OCI-LY7 (cell line): ENCODE data around the gene BEAN1. TPM values are rescaled to one million over a fixed set of nuclear protein-coding genes. Genes with fewer than 3 reads are reported as not detected.
"Not testable (repeated sequence)": the region's sequence is repeated elsewhere in the genome, so short reads cannot be mapped to it uniquely, and the experiment has no call there.

Experiments used
- BruUV-seq: library from RNA; stranded (reverse); fragments of 400-500 nt; replicated peaks from 2 replicates; lab custom pipeline; 2021; lab: Mats Ljungman, UMichigan
- CTCF ChIA-PET: fragments of 300-600 bp; sonication (Branson Sonifier 250); formaldehyde crosslinking; loops from one replicate; lab custom pipeline; 2022; ENCODE audit warnings: antibody characterized with exemption; ENCODE audit not compliant: unreplicated experiment; lab: Charles Lee
- POLR2A ChIA-PET: fragments of 300-600 bp; sonication (Branson Sonifier 250); formaldehyde crosslinking; loops from one replicate; lab custom pipeline; 2022; ENCODE audit warnings: antibody characterized with exemption; lab: Charles Lee
- DNase-seq: peaks from one replicate; pipeline ENCODE4 v3.0.0-alpha.2; 2015; ENCODE audit warnings: low spot score
- H2AFZ ChIP-seq: fragments of 200-600 bp; sonication (generic), shearing (Covaris generic); 2 replicates; pipeline ENCODE4 v1.6.1; 2014; ENCODE audit warnings: mild to moderate bottlenecking, antibody characterized with exemption, low read length, moderate library complexity
- H3K27ac ChIP-seq: fragments of 200-600 bp; sonication (generic); 2 replicates; pipeline ENCODE4 v1.5.1; 2014; ENCODE audit warnings: mixed run types, low read depth, mild to moderate bottlenecking, moderate library complexity, low read length, inconsistent platforms; ENCODE audit not compliant: poor library complexity, severe bottlenecking
- H3K36me3 ChIP-seq: fragments of 200-600 bp; sonication (generic); 2 replicates; pipeline ENCODE4 v1.6.1; 2014; ENCODE audit warnings: mild to moderate bottlenecking, antibody characterized with exemption, low read length, moderate library complexity, mixed read lengths; ENCODE audit not compliant: insufficient read depth
- H3K4me1 ChIP-seq: fragments of 200-600 bp; sonication (generic); 2 replicates; pipeline ENCODE4 v1.5.1; 2014; ENCODE audit warnings: mild to moderate bottlenecking, low read length; ENCODE audit not compliant: insufficient read depth, poor library complexity, severe bottlenecking
- H3K4me2 ChIP-seq: fragments of 200-600 bp; sonication (generic); 2 replicates; pipeline ENCODE4 v1.6.1; 2014; ENCODE audit warnings: mild to moderate bottlenecking, low read length
- H3K4me3 ChIP-seq: fragments of 200-600 bp; sonication (generic); 2 replicates; pipeline ENCODE4 v1.5.1; 2014; ENCODE audit warnings: mild to moderate bottlenecking, low read depth, low read length; ENCODE audit not compliant: poor library complexity, severe bottlenecking
- H3K79me2 ChIP-seq: fragments of 200-600 bp; sonication (generic); 2 replicates; pipeline ENCODE4 v1.6.1; 2016; ENCODE audit warnings: low read depth, mild to moderate bottlenecking, low read length, moderate library complexity, mixed read lengths; ENCODE audit not compliant: insufficient read depth
- H3K9me2 ChIP-seq: fragments of 200-600 bp; sonication (generic); 2 replicates; pipeline ENCODE4 v1.6.1; 2016; ENCODE audit warnings: mild to moderate bottlenecking, low read length, mixed read lengths; ENCODE audit not compliant: insufficient read depth
- H3K9me3 ChIP-seq: fragments of 200-600 bp; sonication (generic); 2 replicates; pipeline ENCODE4 v1.6.1; 2014; ENCODE audit warnings: mild to moderate bottlenecking, mixed run types, low read length, mixed read lengths
- H4K20me1 ChIP-seq: fragments of 200-600 bp; sonication (generic); 2 replicates; pipeline ENCODE4 v1.6.1; 2014; ENCODE audit warnings: mild to moderate bottlenecking, antibody characterized with exemption, low read length, moderate library complexity, mixed read lengths; ENCODE audit not compliant: insufficient read depth
- EZH2phosphoT487 ChIP-seq: fragments of 200-600 bp; sonication (generic); IDR thresholded peaks from 2 replicates; pipeline ENCODE4 v1.6.1; 2018; ENCODE audit warnings: low read depth, borderline replicate concordance, mild to moderate bottlenecking, mixed run types, antibody characterized with exemption, low read length, moderate library complexity, mixed read lengths
- intact Hi-C: fragments of 100-400 bp; cut with micrococcal nuclease; formaldehyde crosslinking; loops from one replicate; pipeline ENCODE4 v1.10.0; 2022; ENCODE audit not compliant: unreplicated experiment
- total RNA-seq, 2 experiments: library from RNA; depleted of rRNA in 1 of 2; stranded (reverse); fragments of >200 nt in 1 of 2; shearing (Covaris generic) in 1 of 2; gene quantifications; 2 replicates each; pipeline ENCODE4 v1.2.3, GENCODE V29; 2014 to 2022
- TF ChIP-seq, protein P1 (sequence below): fragments of 200-600 bp; sonication (generic); conservative IDR thresholded peaks from 2 replicates; pipeline ENCODE4 v1.5.1; 2014; ENCODE audit warnings: mild to moderate bottlenecking, antibody characterized with exemption, low read length, moderate library complexity, mixed read lengths

The BEAN1 gene
- total RNA-seq, 2 experiments from 2014 or later = 0.13 TPM; not detected in 1

GRCh38 chr16:66493490-66494401 lies 66.7 kb downstream of the BEAN1 start:
- Histone ChIP-seq H3K27ac (no peak overlapping the region), H3K36me3 (no peaks in the 10 kb centered on the region), H4K20me1 (no peaks in the 10 kb centered on the region), H3K4me2 (no peak overlapping the region), H3K4me3 (no peak overlapping the region), H3K4me1 (no peaks in the 10 kb centered on the region), H3K9me3 (no peaks in the 10 kb centered on the region), H3K9me2 (no peaks in the 10 kb centered on the region), H3K79me2 (no peaks in the 10 kb centered on the region), H2AFZ (no peak overlapping the region)
- ChIA-PET POLR2A (no interaction called here), CTCF (no interaction called here)
- intact Hi-C loops = no loop called here
- no TSS peak for BruUV-seq
- no peak for DNase-seq
- TF ChIP-seq, protein P1, sequence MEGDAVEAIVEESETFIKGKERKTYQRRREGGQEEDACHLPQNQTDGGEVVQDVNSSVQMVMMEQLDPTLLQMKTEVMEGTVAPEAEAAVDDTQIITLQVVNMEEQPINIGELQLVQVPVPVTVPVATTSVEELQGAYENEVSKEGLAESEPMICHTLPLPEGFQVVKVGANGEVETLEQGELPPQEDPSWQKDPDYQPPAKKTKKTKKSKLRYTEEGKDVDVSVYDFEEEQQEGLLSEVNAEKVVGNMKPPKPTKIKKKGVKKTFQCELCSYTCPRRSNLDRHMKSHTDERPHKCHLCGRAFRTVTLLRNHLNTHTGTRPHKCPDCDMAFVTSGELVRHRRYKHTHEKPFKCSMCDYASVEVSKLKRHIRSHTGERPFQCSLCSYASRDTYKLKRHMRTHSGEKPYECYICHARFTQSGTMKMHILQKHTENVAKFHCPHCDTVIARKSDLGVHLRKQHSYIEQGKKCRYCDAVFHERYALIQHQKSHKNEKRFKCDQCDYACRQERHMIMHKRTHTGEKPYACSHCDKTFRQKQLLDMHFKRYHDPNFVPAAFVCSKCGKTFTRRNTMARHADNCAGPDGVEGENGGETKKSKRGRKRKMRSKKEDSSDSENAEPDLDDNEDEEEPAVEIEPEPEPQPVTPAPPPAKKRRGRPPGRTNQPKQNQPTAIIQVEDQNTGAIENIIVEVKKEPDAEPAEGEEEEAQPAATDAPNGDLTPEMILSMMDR = no peak
- no peak for TF ChIP-seq EZH2phosphoT487

- TF ChIP-seq, protein P1 = no peak
- TF ChIP-seq EZH2phosphoT487 = no peak
- no peak overlapping the region for H3K27ac ChIP-seq
- no peaks in the 10 kb centered on the region for H4K20me1 ChIP-seq
- no peaks in the 10 kb centered on the region for H3K9me3 ChIP-seq
- POLR2A ChIA-PET = no interaction called here
- H3K4me3 ChIP-seq = no peak overlapping the region
- H2AFZ ChIP-seq = no peak overlapping the region
- no peaks in the 10 kb centered on the region for H3K79me2 ChIP-seq
- H3K4me1 ChIP-seq = no peaks in the 10 kb centered on the region
- no peaks in the 10 kb centered on the region for H3K9me2 ChIP-seq
- DNase-seq = no peak
- H3K36me3 ChIP-seq = no peaks in the 10 kb centered on the region
- intact Hi-C loops = no loop called here
- CTCF ChIA-PET = no interaction called here
- H3K4me2 ChIP-seq = no peak overlapping the region
- BruUV-seq = no TSS peak
Observed at GRCh38 chr16:66494916-66495315, 67.8 kb downstream of the BEAN1 start.

DNA sequence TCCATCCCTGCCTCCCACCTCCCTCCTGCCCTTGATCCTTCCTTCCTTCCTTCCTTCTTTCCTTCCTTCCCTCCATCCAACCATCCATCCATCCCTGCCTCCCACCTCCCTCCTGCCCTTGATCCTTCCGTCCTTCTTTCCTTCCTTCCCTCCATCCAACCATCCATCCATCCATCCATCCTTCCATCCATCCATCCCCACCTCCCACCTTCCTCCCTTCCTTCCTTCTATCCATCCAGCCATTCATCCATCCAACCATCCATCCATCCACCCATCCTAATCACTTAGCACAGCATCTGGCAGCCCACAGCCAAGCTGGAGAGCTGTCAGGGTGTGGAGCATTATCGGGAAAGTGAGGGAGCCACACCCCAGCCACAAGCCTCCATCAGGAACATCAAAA lies 68.3 kb downstream of the BEAN1 start:
- TF ChIP-seq EZH2phosphoT487 = no peak
- TF ChIP-seq, protein P1 = no peak
- H4K20me1 ChIP-seq = no peaks in the 10 kb centered on the region
- no peak overlapping the region for H3K27ac ChIP-seq
- POLR2A ChIA-PET = no interaction called here
- H3K9me2 ChIP-seq = no peaks in the 10 kb centered on the region
- H3K79me2 ChIP-seq = no peaks in the 10 kb centered on the region
- no peak for DNase-seq
- no peak overlapping the region for H3K4me2 ChIP-seq
- no peaks in the 10 kb centered on the region for H3K4me1 ChIP-seq
- BruUV-seq = no TSS peak
- intact Hi-C loops = no loop called here
- no peaks in the 10 kb centered on the region for H3K9me3 ChIP-seq
- H3K36me3 ChIP-seq = no peaks in the 10 kb centered on the region
- CTCF ChIA-PET = no interaction called here
- no peak overlapping the region for H3K4me3 ChIP-seq
- no peak overlapping the region for H2AFZ ChIP-seq

DNA sequence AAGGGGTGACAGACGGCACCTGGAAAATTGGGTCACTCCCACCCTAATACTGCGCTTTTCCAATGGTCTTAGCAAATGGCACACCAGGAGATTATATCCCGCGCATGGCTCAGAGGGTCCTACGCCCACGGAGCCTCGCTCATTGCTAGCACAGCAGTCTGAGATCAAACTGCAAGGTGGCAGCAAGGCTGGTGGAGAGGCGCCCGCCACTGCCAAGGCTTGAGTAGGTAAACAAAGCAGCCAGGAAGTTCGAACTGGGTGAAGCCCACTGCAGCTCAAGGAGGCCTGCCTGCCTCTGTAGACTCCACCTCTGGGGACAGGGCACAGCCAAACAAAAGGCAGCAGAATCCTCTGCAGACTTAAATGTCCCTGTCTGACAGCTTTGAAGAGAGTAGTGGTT lies 69.1 kb downstream of the BEAN1 start:
- H3K4me2 ChIP-seq, POLR2A ChIA-PET: not testable (repeated sequence)

More for the DNA sequence above, 69.1 kb downstream of the BEAN1 start:
- DNase-seq, BruUV-seq, H2AFZ ChIP-seq, H4K20me1 ChIP-seq, CTCF ChIA-PET, intact Hi-C loops, H3K9me2 ChIP-seq, H3K79me2 ChIP-seq, H3K4me1 ChIP-seq, H3K9me3 ChIP-seq, H3K27ac ChIP-seq, H3K36me3 ChIP-seq, H3K4me3 ChIP-seq: not testable (repeated sequence)
